ENCODE measurements around the gene CPD.

GRCh38 chr17:30346221-30346795 lies 32.4 kb upstream of the CPD start:
- TF ChIP-seq CTCF (IDR thresholded peaks at IDR 0.05) (no peak), EP300 (IDR thresholded peaks at IDR 0.05) (no peak), POLR2A (IDR thresholded peaks at IDR 0.05) (no peak)

Data from tibial nerve (tissue), 4 donors.